HG02943 (cell line): ENCODE data around the gene RANBP6.
"Not testable (repeated sequence)": the region's sequence is repeated elsewhere in the genome, so short reads cannot be mapped to it uniquely, and the experiment has no call there.

Source experiments
- ATAC-seq: cut with Tn5 transposase; IDR thresholded peaks from one replicate; pipeline ENCODE4 v1.9.1; 2021; ENCODE audit warnings: mild to moderate bottlenecking, low read depth, moderate library complexity; ENCODE audit not compliant: unreplicated experiment

RANBP6 gene

GRCh38 chr9:6015278-6016157 lies at the start of gene RANBP6:
TSS of gene RANBP6 (minus strand) at chr9:6015624. CDS start at chr9:6015607, 17 bp downstream.
- peak; percentile 98 for ATAC-seq

- not testable (repeated sequence) for ATAC-seq
Observed at GRCh38 chr9:6063146-6063545, 47.7 kb upstream of the RANBP6 start.

- ATAC-seq, result no peak
Observed at GRCh38 chr9:6055666-6056065, 40.2 kb upstream of the RANBP6 start.

- peak; percentile 61 for ATAC-seq
Observed at GRCh38 chr9:6055216-6055615, 39.8 kb upstream of the RANBP6 start.

GRCh38 chr9:6054280-6055099 lies 39.1 kb upstream of the RANBP6 start:
- ATAC-seq, result no peak

GRCh38 chr9:6052293-6052919 lies 37.0 kb upstream of the RANBP6 start:
- ATAC-seq, result no peak

GRCh38 chr9:6051511-6051950 lies 36.1 kb upstream of the RANBP6 start:
- no peak for ATAC-seq

GRCh38 chr9:6049798-6050197 lies 34.4 kb upstream of the RANBP6 start:
- ATAC-seq, result no peak

GRCh38 chr9:6048039-6048438 lies 32.6 kb upstream of the RANBP6 start:
- ATAC-seq, result no peak

GRCh38 chr9:6047020-6047419 lies 31.6 kb upstream of the RANBP6 start:
- no peak for ATAC-seq

GRCh38 chr9:6045364-6045763 lies 29.9 kb upstream of the RANBP6 start:
- no peak for ATAC-seq

GRCh38 chr9:6040077-6040476 lies 24.7 kb upstream of the RANBP6 start:
- ATAC-seq, result no peak

GRCh38 chr9:6036391-6036790 lies 21.0 kb upstream of the RANBP6 start:
- ATAC-seq, result no peak

- ATAC-seq, result no peak
Observed at GRCh38 chr9:6034954-6035353, 19.5 kb upstream of the RANBP6 start.

- no peak for ATAC-seq
Observed at GRCh38 chr9:6029604-6030274, 14.3 kb upstream of the RANBP6 start.

GRCh38 chr9:6024035-6024554 lies 8.7 kb upstream of the RANBP6 start:
- ATAC-seq, result no peak

GRCh38 chr9:6016975-6017374 lies 1.6 kb upstream of the RANBP6 start:
- not testable (repeated sequence) for ATAC-seq

GRCh38 chr9:6014670-6015270 lies 654 bp downstream of the RANBP6 start:
- no peak for ATAC-seq

GRCh38 chr9:6008169-6008979 lies 7.0 kb downstream of the RANBP6 start:
- ATAC-seq, result peak; percentile 65
